GM19452 (cell line): ENCODE results near the gene SST.

Source experiments
- ATAC-seq: cut with Tn5 transposase; IDR thresholded peaks from one replicate; pipeline ENCODE4 v1.9.1; 2021; ENCODE audit not compliant: unreplicated experiment

Gene SST

DNA sequence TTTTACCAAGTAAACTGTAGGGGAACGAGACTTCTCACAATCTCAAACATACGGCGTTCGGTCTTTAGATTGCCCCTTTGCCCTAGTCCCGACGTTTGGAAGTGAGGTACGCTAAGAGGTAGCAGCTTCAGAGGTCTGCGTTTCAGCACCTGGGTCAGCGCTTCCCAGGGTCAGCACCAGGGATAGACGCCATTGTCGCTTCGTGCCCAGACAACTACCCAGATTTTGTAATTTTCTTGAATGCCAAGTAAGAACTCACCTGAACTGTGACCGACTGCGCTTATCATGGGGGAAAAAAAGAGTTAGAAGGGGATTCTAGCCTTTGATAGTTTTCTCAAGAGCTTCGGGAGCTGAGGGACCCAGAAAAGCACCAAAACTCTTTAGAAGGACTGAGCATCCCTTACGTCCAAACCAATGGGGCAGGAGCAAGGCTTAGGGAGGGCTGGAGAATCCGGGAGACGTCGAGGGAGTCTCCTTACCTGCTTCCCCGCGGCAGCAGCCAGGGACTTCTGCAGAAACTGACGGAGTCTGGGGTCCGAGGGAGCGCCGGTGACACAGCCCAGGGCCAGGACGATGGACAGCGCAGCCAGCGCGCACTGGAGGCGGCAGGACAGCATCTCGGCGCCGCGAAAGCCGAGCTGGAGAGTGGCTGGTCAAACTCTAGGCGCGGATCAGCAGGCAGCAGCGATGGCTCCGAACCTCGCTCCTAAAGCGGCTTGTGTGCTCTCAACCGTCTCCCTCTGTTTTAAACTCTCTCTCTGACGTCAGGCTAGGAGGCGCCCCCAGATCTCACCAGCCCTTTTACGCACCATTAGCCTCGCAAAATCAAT lies at the start of gene SST:
Gene SST (minus strand): TSS at position 720 of the 830 bp plus-strand sequence. CDS start 103 bp downstream, at position 617.
- no peak for ATAC-seq

DNA sequence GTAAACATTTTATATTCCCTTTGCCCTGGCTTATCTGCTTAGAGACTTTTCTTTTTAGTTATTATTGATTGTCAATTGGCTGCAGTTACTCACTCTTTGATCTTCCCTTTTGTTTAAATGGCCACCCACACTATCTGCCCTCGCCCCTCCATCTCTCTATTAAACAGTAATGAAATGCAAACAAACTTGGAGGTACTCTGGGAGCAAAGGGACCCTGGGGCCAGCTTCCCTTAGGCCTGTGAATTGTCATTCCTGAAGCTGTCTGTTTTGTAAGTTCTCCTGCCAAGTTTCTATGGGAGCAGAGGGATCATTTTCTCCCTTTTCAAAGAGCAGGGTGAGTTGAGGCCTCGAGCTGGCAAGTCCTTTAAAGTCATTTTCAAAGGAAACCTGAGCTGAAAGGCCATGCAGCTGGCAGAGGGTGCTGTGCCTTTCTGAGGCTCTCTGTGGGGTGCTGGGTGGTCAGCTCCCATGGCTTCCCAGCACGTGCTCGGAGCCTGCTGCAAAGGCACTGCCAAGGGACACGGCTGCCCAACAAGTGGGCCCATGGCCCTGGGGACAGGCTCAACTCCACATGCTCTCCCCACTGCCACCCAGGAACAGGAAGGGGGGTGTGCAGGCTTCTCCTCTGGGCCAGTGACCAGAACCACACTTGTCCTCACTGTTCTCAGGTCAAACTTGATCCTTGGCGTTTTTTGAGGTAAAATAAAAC lies 49.6 kb upstream of the SST start:
- no peak for ATAC-seq

DNA sequence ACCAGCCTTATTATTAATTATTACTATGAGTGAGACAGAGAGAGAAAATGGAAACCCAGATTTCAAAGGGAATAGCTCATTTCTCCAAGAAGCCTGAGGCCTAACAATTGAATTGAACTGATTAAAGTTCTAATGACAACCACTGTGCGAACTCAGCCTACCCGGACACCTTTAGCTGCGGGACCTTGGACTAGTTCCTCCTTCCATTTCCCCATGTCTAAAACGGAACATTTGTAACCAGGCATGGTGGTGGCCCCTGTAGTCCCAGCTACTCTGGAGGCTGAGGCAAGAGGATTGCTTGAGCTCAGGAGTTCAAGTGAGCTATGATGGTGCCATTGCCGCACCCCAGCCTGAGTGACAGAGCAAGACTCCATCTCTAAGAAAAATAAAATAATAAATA lies 48.6 kb upstream of the SST start:
- no peak for ATAC-seq

DNA sequence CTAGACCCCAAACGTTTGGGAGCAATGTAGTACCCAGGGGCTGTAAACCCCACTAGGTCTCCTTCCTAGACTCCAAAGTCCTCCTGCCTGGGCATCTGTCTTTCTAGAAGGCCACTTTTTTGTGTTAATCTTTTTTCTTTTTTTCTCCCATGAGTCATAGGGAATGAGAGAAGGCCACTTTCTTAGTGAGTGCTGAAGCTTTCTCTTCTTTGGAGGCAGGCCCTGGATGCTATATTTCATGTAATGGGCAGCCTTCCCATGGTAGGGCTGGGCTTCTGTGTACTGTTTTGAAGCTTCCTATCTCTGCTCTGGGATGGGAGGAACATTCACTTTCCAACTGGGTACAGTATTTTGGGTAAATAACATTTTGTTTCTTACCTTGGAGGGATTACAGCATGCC lies 47.4 kb upstream of the SST start:
- ATAC-seq, result no peak

DNA sequence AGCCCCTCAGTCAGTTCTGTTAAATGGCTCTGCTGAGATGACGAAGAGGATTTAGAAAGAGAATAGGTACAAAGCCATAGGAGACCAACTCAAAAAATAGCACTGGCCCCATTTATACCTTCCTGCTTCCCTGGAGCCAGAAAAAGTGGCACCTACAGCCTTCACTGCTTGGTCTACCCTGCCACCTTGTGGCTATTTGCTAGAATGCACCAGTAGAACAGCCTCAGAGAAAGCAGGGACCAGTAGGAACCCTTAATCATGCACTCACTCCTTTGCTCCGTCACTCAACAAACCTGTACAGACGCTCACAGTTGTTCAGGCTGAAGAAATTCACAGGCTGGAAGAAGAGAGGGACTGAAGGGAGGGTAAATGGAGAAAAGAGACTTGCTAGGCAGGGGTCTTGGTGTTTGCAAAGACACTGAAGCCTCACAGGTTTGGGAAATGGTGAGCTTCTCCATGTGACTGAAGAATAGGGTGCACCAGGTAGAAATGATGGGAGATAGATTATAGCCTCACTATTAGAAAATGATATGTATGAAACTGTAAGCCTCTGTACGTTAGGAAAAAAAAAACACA lies 44.3 kb upstream of the SST start:
- peak; percentile 84 for ATAC-seq

DNA sequence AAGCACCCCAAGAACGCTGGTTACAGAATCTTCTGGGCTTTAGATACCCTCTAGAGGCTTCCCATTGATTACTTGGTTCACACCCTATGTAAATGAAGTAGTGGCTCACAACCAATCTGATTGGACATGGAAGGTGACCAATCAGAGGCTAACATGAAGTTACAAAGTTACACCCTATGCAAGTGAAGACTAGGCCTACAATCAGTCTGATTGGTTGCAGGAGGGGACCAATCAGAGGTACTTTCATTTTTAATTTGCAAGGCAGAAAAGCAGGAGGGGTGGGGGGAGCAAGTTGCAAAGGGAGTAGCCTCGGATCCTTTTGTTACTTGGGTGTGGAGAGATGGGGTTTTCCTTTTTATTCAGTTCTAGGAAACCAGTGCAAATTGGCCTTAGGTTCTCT lies 43.3 kb upstream of the SST start:
- ATAC-seq, result no peak

DNA sequence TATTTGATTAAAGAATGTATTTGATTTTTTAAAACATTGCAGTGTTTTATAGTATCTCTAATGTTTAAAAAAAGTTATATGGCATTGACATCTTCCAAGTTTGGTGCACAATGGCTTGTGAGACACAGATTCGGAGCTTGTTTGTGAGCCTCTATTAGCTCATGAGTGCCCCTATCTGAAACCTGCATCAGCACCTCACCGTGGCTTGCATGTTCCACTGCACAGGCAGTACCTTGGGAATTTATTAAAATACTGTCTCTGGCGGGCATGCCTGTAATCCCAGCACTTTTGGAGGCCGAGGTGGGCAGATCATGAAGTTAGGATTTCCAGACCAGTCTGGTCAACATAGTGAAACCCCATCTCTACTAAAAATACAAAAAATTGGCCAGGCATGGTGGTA lies 39.0 kb upstream of the SST start:
- ATAC-seq, result no peak

DNA sequence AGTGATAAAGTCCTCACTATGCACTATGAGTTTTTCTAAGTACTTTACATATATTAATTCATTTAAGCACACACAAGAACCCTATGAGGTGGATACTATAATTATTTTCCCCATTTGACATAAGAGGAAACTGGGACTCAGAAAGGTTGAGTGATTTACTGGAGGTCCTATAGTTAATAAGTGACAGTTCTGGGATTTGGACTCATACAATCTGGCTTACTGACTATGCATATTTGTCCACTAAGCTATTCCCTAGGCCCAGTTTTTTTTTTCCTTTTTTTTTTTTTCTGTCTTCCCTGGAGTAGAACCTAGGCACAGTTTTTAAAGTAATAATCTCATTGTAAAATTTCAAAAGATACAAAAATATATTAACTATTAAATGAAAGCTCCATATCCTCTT lies 38.5 kb upstream of the SST start:
- no peak for ATAC-seq

DNA sequence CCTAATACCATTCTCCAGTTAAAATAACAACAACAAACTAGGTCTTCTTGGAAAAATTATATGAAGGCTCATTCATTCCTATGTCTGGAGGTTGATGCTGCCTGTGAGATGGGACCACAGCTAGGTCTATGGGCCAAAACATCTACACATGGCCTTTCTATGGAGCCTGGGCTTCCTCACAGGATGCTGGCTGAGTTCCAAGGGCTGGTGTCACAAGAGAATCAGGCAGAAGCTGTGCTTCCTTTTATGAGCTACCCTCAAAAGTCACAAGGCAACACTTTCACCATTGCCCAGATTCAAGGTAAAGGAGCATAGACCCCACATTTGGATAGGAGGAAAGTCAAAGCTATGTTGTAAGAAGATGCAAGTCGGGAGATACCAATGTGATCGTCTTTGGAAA lies 36.8 kb upstream of the SST start:
- no peak for ATAC-seq

DNA sequence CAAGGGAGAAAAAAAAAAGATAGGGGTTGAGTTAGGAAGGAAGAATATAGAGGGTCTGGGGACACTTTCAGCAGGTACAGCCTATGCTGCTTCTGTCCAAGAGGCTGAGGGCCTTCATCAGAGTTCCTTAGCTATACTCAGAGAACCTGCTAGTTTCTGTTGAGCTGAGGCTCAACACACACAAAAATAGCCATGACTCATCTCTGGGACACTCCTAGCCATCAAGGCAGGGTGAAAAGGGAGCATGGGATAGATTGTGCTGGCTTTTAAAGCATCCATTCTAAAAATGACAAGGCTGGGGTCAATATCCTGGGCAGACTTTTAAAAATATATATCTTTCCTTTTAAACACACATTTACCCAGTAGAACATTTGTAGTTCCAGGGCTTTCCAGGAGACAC lies 35.0 kb upstream of the SST start:
- no peak for ATAC-seq

DNA sequence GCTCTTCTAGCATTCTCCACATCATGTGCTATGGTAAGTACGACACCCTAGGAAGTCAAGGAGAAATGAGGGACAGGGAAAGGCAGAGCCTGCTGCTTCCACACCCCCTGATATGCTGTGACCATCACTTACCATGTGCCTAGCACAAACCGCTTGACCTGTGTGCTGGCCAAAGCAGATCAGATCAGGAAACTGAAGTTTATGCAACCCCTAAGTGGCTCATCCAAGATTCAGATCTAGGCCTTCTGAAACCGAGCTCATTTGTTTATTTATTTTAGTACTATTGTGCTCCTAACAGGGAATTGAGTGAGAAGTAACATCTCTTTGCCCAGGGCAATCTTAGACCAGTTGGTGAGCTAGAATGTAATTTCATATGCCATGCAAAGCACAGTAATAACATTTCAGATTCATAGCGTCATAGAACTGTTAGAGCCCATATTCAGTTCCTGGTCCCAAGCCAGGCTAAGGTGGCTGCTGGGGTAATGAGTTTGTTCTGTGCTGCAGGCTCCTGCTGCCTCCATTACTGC lies 32.4 kb upstream of the SST start, which contains the start of gene RTP2:
Gene RTP2 (minus strand): TSS at position 51 of the 527 bp plus-strand sequence. CDS start 429 bp downstream, outside the sequence.
- no peak for ATAC-seq

DNA sequence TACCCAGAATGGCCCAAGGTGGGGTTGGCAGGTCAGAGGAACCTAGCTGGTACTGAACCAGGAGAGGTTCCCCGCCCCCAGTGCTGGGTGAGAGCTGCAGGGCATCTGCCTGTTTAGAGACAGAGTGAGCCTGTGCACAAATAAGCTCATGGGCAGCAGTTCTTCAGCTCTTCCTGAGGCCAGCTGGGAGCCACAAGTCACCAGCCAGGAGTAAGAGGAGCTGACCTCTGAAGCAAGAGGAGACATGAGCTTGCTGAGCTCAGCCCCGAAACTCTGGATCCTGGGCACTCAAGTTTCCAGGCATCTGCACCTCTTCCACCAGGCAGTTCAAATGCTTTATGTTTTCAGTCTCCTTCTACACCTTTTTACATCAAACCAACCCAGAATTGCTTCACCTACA lies 30.1 kb upstream of the SST start:
- ATAC-seq, result no peak

DNA sequence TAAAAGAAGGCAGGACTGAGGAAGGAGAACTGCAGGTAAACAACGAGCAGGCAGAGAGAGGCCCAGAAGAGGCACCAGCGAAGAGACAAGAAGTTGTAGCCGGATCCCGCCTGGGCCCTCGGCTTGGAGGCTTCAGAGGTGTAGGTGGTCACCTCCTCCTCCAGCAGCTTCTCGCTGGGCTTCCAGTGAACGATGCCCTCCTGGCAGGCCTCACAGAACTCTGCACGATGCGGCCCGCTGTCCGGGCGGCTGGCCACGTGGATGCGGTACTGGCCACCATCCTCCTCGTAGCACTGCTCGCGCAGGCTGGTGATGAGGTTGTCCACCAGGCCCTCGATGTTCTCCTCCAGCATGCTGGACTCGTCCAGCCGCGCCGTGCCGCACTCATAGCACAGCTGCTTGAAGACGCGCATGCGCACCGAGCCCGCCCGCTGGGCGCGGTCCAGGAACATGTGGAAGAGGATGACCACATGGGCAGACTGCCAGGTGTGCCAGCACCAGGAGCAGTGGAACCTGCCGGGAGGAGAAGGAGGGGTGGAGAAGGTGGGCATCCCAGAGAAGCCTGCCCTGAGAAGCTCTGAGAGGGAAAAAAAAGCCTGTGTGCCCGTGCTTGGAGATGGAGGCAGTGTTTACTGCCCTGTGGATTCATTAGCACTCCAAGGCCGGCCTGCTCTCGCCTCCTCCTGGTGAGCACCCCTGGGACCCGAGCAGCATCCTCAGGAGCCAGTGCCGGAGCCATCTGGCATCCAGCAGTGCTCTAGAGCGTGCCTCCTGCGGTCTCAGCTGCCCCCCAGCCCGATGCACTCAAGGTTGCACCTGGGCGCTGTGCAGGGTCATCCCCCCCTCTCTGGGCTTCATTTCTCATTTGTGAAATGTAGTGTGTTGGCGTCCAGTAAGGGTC lies 28.6 kb upstream of the SST start:
- no peak for ATAC-seq

DNA sequence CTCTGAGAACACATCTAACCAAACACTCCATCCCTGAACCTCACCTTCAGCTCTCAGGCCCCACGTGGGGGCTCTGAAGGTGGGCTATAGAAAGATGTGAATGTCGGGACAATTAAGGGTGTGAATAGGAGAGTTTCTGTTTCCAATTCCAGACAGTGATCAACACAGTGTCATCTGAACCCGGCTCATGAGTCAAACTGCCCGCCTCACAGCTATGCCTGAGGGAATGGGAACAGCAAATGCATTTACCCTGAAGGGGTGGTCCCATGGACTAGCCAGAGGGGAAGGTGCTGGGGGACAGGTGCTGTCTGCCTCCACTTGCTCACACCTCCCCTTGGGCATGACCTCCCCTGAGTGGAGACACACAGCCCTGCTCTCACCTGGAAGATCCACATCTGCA lies 25.8 kb upstream of the SST start:
- ATAC-seq, result no peak

DNA sequence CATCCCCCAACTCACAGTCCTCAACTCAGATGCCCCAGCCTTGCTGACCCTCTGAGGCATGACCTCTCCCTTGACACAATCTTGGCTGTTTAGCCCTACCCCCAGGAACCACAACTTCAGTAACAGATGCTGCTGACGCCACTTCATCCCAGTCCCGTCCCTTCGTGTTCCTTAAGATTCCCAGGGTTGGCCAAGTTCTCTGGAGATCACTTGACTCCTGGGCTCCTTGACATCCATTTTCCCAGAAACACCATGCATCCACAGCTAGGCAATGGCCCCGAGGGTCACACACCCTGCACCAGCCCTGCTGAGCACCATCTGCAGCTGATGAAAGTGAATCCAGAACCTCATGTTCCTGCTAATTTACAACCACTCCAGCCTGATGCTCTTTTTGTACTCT lies 25.3 kb upstream of the SST start:
- ATAC-seq, result no peak

DNA sequence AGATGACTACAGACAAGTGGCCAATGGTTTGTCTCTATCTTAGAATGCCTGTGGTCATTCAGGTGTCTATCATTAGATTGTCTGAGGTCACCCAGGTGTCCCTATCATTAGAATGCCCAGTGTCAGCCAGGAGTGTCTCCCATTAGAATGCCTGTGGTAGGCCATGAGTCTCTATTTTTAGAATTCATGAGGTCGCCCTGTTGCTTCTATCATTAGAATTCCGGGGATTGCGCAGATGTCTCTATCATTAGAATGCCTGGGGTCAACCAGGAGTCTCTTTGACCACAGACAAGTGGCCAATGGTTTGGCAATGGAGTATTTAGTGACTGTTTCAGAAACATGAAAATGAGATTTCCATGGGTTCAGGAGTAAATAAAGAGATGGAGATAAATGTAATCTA lies 24.6 kb upstream of the SST start:
- no peak for ATAC-seq

DNA sequence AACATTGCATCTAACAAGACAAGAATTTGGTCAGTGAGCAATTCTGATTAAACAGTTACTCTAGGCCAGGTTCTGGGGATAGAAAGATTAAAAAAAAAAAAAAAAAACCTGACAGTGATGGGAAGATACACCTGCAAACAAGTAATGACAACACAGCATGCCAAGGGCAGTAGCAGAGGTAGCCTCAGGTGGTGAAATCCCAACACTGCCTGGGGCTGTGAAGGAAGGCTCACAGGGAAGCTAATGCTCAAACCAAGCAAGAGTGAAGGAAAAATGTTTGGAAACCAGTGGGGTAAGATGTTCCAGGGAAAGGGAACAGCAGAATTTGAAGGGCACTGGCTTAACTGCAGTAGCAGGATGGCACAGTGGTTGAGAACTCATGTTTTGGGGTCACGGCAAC lies 23.2 kb upstream of the SST start:
- ATAC-seq, result no peak

DNA sequence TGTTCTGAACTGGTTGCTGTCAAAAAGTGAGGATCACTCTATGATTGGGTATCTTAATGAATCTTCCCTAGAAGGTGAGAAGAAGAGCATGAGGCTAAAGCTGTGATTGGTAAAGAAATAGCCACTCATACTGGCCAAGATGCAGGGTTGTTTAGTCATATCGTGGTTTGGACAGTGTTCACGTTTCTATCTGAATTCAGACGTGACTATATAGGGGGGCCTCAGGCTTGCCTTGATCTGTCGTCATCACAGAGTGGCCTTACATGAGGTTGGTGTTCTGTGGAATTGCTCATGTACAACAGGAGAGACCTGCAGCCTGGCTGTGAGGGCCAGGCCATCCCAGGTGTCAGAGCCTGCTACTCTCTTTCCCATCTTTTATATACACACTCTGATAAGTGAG lies 19.8 kb upstream of the SST start:
- no peak for ATAC-seq

DNA sequence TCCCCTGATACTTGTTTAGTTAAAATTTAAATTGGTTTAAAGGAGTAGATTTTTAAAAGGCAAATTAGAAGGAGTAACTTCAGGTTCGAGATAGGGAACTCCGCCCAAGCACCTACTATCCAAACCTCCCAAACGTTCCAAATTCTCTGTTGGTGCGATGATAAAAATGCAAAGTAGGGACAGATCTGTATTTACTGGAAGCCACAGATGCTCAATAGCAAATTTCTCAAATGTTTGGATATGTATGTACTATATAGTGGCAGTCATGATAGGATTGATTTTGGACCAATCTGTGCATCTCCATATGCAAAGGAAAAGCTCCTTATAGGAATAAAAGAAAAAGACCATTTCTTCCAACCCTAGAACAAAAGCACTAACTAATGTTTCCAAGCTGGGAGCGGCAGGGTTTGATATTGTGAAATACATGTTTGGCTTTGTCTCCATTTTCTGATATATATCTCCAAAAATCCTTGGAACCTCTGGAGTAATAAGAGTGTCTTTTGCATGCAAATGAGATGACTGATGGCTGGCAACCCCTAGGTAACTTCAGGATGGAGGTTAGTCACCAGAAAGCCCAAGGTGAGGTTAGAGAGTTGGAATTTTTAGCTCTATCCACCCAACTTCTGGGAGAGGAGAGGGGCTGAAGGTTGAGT lies 16.6 kb upstream of the SST start:
- no peak for ATAC-seq

DNA sequence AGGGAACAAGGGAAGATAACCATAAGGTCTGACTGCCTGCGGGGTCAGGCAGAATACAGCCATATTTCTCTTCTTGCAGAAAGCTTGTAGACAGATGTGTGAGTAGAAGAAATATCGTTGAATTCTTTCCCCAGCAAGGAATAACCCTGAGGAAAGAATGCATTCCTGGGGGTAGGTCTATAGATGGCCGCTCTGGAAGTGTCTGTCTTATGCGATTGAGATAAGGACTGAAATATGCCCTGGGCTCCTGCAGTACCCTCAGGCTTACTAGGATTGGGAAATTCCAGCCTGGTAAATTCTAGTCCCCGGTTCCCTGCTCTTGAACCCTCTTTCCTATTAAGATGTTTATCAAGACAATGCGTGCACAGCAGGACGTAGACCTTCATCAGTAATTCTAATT lies 15.8 kb upstream of the SST start:
- no peak for ATAC-seq
